A549 (cell line): ENCODE measurements around the gene TESK2. TPM values are rescaled to one million over a fixed set of nuclear protein-coding genes. Genes with fewer than 3 reads are reported as not detected.

Experiments used
- ATAC-seq, 2 experiments: fragments of 200-7000 bp in 1 of 2; fragments of >200 bp in 1 of 2; cut with Nextera tagmentation in 1 of 2; cut with Tn5 transposase in 1 of 2; 3 replicates each; pipeline versions ENCODE4 v1.8.0 to v1.9.1; 2018 to 2020; ENCODE audit warnings: mild to moderate bottlenecking in 1 of 2, moderate library complexity in 1 of 2
- CTCF ChIA-PET: fragments of 300-600 bp; sonication (Branson Sonifier 250); formaldehyde crosslinking; extraction: SDS; loops from one replicate; lab custom pipeline; 2021; ENCODE audit warnings: antibody characterized with exemption, inconsistent platforms; lab: Yijun Ruan, JAX
- POLR2A ChIA-PET: fragments of 350-600 bp; formaldehyde crosslinking; extraction: SDS; loops from one replicate; lab custom pipeline; 2021; ENCODE audit warnings: antibody characterized with exemption, inconsistent platforms; lab: Yijun Ruan, JAX
- DNase-seq, 2 experiments: peaks; one replicate each; pipeline versions ENCODE4 v3.0.0 to v3.0.0-alpha.2; 2011 to 2016; ENCODE audit warnings: low read depth in 1 of 2, low spot score in 1 of 2
- FAIRE-seq: peaks from 2 replicates; lab custom pipeline; 2011; peaks lifted over from hg19 to GRCh38; lab: Jason Lieb, UNC
- H3K27ac ChIP-seq, 2 experiments: fragments of >200 bp; sonication (Bioruptor Twin); formaldehyde crosslinking; 3 replicates each; pipeline ENCODE4 v1.5.1; 2016 to 2017
- H3K4me1 ChIP-seq: fragments of >200 bp; sonication (Bioruptor Twin); formaldehyde crosslinking; 3 replicates; pipeline ENCODE4 v1.6.1; 2016
- H3K4me2 ChIP-seq: fragments of >200 bp; sonication (Bioruptor Twin); formaldehyde crosslinking; 3 replicates; pipeline ENCODE4 v1.6.1; 2016
- H3K4me3 ChIP-seq: fragments of >200 bp; sonication (Bioruptor Twin); formaldehyde crosslinking; 3 replicates; pipeline ENCODE4 v1.5.1; 2016
- H3K9me3 ChIP-seq: fragments of >200 bp; sonication (Bioruptor Twin); formaldehyde crosslinking; 3 replicates; pipeline ENCODE4 v1.6.1; 2016
- BCL3 ChIP-seq: fragments of >200 bp; sonication (Bioruptor Twin); formaldehyde crosslinking; IDR thresholded peaks from 3 replicates; pipeline ENCODE4 v1.6.1; 2016
- CTCF ChIP-seq: fragments of >200 bp; sonication (Bioruptor Twin); formaldehyde crosslinking; IDR thresholded peaks from 3 replicates; pipeline ENCODE4 v1.5.1; 2016
- FOSL2 ChIP-seq, 2 experiments: fragments of 450-650 bp in 1 of 2; fragments of >200 bp in 1 of 2; sonication (Bioruptor Twin) in 1 of 2; formaldehyde crosslinking; IDR thresholded peaks; 2 replicates each; pipeline versions ENCODE4 v1.5.0 to v1.6.1; 2016 to 2020; ENCODE audit warnings: mild to moderate bottlenecking in 1 of 2, moderate library complexity in 1 of 2
- GATA3 ChIP-seq: IDR thresholded peaks from 2 replicates; pipeline ENCODE4 v1.6.1; 2012; ENCODE audit warnings: borderline replicate concordance
- HES2 ChIP-seq: fragments of >200 bp; sonication (Bioruptor Twin); formaldehyde crosslinking; IDR thresholded peaks from 2 replicates; pipeline ENCODE4 v1.6.1; 2016
- HOXB5 ChIP-seq: fragments of 250-450 bp; sonication (Bioruptor Pico); IDR thresholded peaks from 2 replicates; pipeline ENCODE4 v1.5.0; 2020; ENCODE audit warnings: mild to moderate bottlenecking, moderate library complexity
- JUN ChIP-seq, 2 experiments: fragments of >200 bp; sonication (Bioruptor Twin); formaldehyde crosslinking; IDR thresholded peaks; 2 replicates in 1 of 2; 3 replicates in 1 of 2; pipeline ENCODE4 v1.6.1; 2016 to 2017
- MYC ChIP-seq: IDR thresholded peaks from 2 replicates; pipeline ENCODE4 v1.6.1; 2012; ENCODE audit warnings: mild to moderate bottlenecking, inconsistent platforms, low read length, improper control_type of control experiment, borderline replicate concordance
- NFE2L2 ChIP-seq: fragments of 150-350 bp; conservative IDR thresholded peaks from 2 replicates; pipeline ENCODE4 v1.6.1; 2014; ENCODE audit warnings: low read length
- NR3C1 ChIP-seq: fragments of >200 bp; sonication (Bioruptor Twin); formaldehyde crosslinking; IDR thresholded peaks from 3 replicates; pipeline ENCODE4 v1.6.1; 2017
- PBX3 ChIP-seq: IDR thresholded peaks from 2 replicates; pipeline ENCODE4 v1.6.1; 2012
- RARB ChIP-seq: fragments of 250-450 bp; sonication (Bioruptor Pico); IDR thresholded peaks from 2 replicates; pipeline ENCODE4 v1.8.0; 2021; ENCODE audit warnings: mild to moderate bottlenecking, moderate library complexity
- REST ChIP-seq: fragments of 200-600 bp; sonication (generic); IDR thresholded peaks from 2 replicates; pipeline ENCODE4 v1.6.1; 2016; ENCODE audit warnings: antibody characterized with exemption, mild to moderate bottlenecking, moderate library complexity
- SREBF2 ChIP-seq: fragments of 450-650 bp; IDR thresholded peaks from 2 replicates; pipeline ENCODE4 v1.6.1; 2014; ENCODE audit warnings: mild to moderate bottlenecking, moderate library complexity
- TFCP2L1 ChIP-seq: fragments of 250-450 bp; sonication (Bioruptor Pico); IDR thresholded peaks from 2 replicates; pipeline ENCODE4 v1.5.0; 2021; ENCODE audit warnings: mild to moderate bottlenecking
- TP53 ChIP-seq: fragments of 250-450 bp; sonication (Bioruptor Pico); IDR thresholded peaks from 2 replicates; pipeline ENCODE4 v1.5.0; 2021; ENCODE audit warnings: mild to moderate bottlenecking, moderate library complexity
- USF2 ChIP-seq: fragments of 450-650 bp; IDR thresholded peaks from 2 replicates; pipeline ENCODE4 v1.6.1; 2014; ENCODE audit warnings: antibody characterized with exemption
- ZFP36 ChIP-seq: fragments of 450-650 bp; IDR thresholded peaks from 2 replicates; pipeline ENCODE4 v1.6.1; 2014; ENCODE audit warnings: borderline replicate concordance; ENCODE audit not compliant: partially characterized antibody
- WGBS: methylation state at CpG from one replicate; pipeline ENCODE4 v1.1.6; 2017; ENCODE audit errors: missing lambda C conversion rate; 5-methylcytosine and 5-hydroxymethylcytosine counted together
- polyA plus RNA-seq, 4 experiments: library from polyadenylated mRNA; depleted of rRNA in 3 of 4; stranded (reverse); fragments of >200 nt; fragmentation: RNase III in 1 of 4; extraction: RNeasy Plus Mini Kit Qiagen cat#74134 plus additional on column Dnase treatment in 1 of 4; gene quantifications; 2 replicates in 3 of 4; 3 replicates in 1 of 4; pipeline ENCODE4 v1.2.3, GENCODE V29; 2011 to 2017

Gene TESK2
- polyA plus RNA-seq, 2 of the 4 experiments (the other 2 are of a cell fraction), result 0.22 to 0.48 TPM

GRCh38 chr1:45443580-45444446 lies 47.1 kb downstream of the TESK2 start:
- DNase-seq (no peak), FAIRE-seq (no peak), ATAC-seq (no peak)
- Histone ChIP-seq H3K27ac (no peak overlapping the region), H3K4me3 (no peak overlapping the region), H3K4me2 (no peak overlapping the region), H3K9me3 (no peaks in the 10 kb centered on the region), H3K4me1 (no peaks in the 10 kb centered on the region)
- ChIA-PET CTCF (interaction anchor here (1.1 kb wide), 1 partner anchor 425 kb away, joined by 3 read pairs; no protein-coding TSS in a partner anchor), POLR2A (interaction anchor here (0.6 kb wide), 1 partner anchor 431 kb away, joined by 3 read pairs; no protein-coding TSS in a partner anchor)
- TF ChIP-seq PBX3, result no peak
- TF ChIP-seq RARB (CRISPR knock-in tag), result no peak
- no peak for TF ChIP-seq HES2
- no peak for TF ChIP-seq CTCF
- no peak for TF ChIP-seq HOXB5 (CRISPR knock-in tag)
- TF ChIP-seq FOSL2 (IDR thresholded peaks at IDR 0.05), result no peak
- no peak for TF ChIP-seq FOSL2 (CRISPR knock-in tag; IDR thresholded peaks at IDR 0.05)
- no peak for TF ChIP-seq USF2
- no peak for TF ChIP-seq NR3C1
- TF ChIP-seq REST, result no peak
- no peak for TF ChIP-seq TP53 (CRISPR knock-in tag)
- no peak for TF ChIP-seq JUN (IDR thresholded peaks at IDR 0.05)
- TF ChIP-seq ZFP36, result no peak
- TF ChIP-seq SREBF2, result no peak
- TF ChIP-seq NFE2L2, result no peak
- no peak for TF ChIP-seq GATA3
- TF ChIP-seq TFCP2L1 (CRISPR knock-in tag), result no peak
- no peak for TF ChIP-seq BCL3
- no peak for TF ChIP-seq MYC
- 73% methylated on average over 7 of the region's 7 CpGs for WGBS
